HG03108 (cell line): ENCODE results near the gene SMYD2.
A peak's percentile ranks its signal among the peaks of the same experiment; 100 is the strongest.
"Not testable (repeated sequence)": the region's sequence is repeated elsewhere in the genome, so short reads cannot be mapped to it uniquely, and the experiment has no call there.

Experiments
- ATAC-seq: cut with Tn5 transposase; IDR thresholded peaks from one replicate; pipeline ENCODE4 v1.9.1; 2021; ENCODE audit warnings: moderate library complexity; ENCODE audit not compliant: unreplicated experiment

SMYD2 gene

GRCh38 chr1:214271174-214271858 lies 9.6 kb upstream of the SMYD2 start:
- no peak for ATAC-seq

GRCh38 chr1:214271995-214272731 lies 8.8 kb upstream of the SMYD2 start:
- ATAC-seq = no peak

- no peak for ATAC-seq
These were observed 7.9 kb upstream of the SMYD2 start for GRCh38 chr1:214272964-214273533.

GRCh38 chr1:214275700-214276099 lies 5.3 kb upstream of the SMYD2 start:
- not testable (repeated sequence) for ATAC-seq

GRCh38 chr1:214276786-214277185 lies 4.2 kb upstream of the SMYD2 start:
- ATAC-seq = no peak

GRCh38 chr1:214277704-214278635 lies 3.0 kb upstream of the SMYD2 start:
- no peak for ATAC-seq

- ATAC-seq = peak; percentile 7
These were observed 456 bp upstream of the SMYD2 start for GRCh38 chr1:214280386-214281020.

- ATAC-seq = peak; percentile 20
These were observed 1.0 kb downstream of the SMYD2 start for GRCh38 chr1:214281720-214282629.

GRCh38 chr1:214282630-214283242 lies 1.8 kb downstream of the SMYD2 start:
- ATAC-seq = no peak

GRCh38 chr1:214285610-214286440 lies 4.9 kb downstream of the SMYD2 start:
- no peak for ATAC-seq

GRCh38 chr1:214287884-214288283 lies 6.9 kb downstream of the SMYD2 start:
- no peak for ATAC-seq

- ATAC-seq = no peak
These were observed 8.8 kb downstream of the SMYD2 start for GRCh38 chr1:214289574-214290272.

- no peak for ATAC-seq
These were observed 9.6 kb downstream of the SMYD2 start for GRCh38 chr1:214290424-214291037.

GRCh38 chr1:214292322-214292721 lies 11.4 kb downstream of the SMYD2 start:
- ATAC-seq = no peak

GRCh38 chr1:214295934-214296333 lies 15.0 kb downstream of the SMYD2 start:
- ATAC-seq = no peak

- no peak for ATAC-seq
These were observed 16.1 kb downstream of the SMYD2 start for GRCh38 chr1:214296860-214297745.
